Bronchial epithelial cell (primary cell): ENCODE measurements around the gene PDXK. TPM values are rescaled to one million over a fixed set of nuclear protein-coding genes. Genes with fewer than 3 reads are reported as not detected.

Source experiments
- DNase-seq: peaks from one replicate; pipeline ENCODE4 v3.0.0-alpha.2; 2010; ENCODE audit warnings: low read depth
- FAIRE-seq: peaks from 2 replicates; lab custom pipeline; 2011; peaks lifted over from hg19 to GRCh38; lab: Jason Lieb, UNC
- H3K27me3 ChIP-seq: 2 replicates; pipeline ENCODE4 v1.5.1; 2011; ENCODE audit warnings: low read length; ENCODE audit not compliant: control insufficient read depth, insufficient read depth
- H3K36me3 ChIP-seq: 2 replicates; pipeline ENCODE4 v1.5.1; 2011; ENCODE audit warnings: low read length; ENCODE audit not compliant: control insufficient read depth, insufficient read depth
- H3K4me3 ChIP-seq: 2 replicates; pipeline ENCODE4 v1.5.1; 2011; ENCODE audit warnings: mild to moderate bottlenecking, low read depth, low read length, control low read depth
- total RNA-seq: library from RNA; depleted of rRNA; stranded (reverse); fragments of >200 nt; gene quantifications from 2 replicates; pipeline ENCODE4 v1.2.1, GENCODE V29; 2014
- TF ChIP-seq, protein P1 (sequence below): IDR thresholded peaks from 2 replicates; pipeline ENCODE4 v1.5.1; 2011; ENCODE audit warnings: mild to moderate bottlenecking, moderate library complexity, low read length, control low read depth, inconsistent platforms; ENCODE audit not compliant: insufficient read depth, severe bottlenecking

PDXK gene
- total RNA-seq, 1 donor from 2014 or later = 591 TPM

DNA sequence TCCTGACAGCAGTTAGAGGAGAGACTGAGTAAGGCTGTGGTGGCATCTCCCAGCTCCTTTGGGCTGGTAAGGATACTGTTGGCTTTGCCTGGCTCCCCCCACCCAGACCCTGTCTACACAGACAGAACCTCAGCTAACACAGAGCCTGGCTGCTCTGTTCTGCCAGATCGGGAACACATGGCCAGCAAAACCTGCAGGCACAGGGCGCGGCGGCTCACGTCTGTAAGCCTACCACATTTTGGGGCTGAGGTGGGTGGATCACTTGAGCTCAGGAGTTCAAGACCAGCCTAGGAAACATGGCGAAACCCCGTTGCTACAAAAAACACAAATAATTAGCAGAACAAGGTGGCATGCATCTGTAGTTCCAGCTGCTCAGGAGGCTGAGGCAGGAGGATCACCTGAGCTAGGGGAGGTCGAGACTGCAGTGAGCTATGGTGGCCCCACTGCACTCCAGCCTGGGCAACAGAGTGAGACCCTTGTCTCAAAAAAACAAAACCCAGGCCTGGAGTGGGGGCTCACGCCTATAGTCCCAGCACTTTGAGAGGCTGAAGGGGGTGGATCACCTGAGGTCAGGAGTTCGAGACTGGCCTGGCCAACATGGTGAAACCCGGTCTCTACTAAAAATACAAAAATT, 50.5 kb downstream of the PDXK start:
- Histone ChIP-seq H3K4me3 (no peak overlapping the region), H3K36me3 (peaks cover 11% of the 10 kb centered on the region), H3K27me3 (no peaks in the 10 kb centered on the region)
- DNase-seq (no peak), FAIRE-seq (no peak)
- TF ChIP-seq, protein P1, sequence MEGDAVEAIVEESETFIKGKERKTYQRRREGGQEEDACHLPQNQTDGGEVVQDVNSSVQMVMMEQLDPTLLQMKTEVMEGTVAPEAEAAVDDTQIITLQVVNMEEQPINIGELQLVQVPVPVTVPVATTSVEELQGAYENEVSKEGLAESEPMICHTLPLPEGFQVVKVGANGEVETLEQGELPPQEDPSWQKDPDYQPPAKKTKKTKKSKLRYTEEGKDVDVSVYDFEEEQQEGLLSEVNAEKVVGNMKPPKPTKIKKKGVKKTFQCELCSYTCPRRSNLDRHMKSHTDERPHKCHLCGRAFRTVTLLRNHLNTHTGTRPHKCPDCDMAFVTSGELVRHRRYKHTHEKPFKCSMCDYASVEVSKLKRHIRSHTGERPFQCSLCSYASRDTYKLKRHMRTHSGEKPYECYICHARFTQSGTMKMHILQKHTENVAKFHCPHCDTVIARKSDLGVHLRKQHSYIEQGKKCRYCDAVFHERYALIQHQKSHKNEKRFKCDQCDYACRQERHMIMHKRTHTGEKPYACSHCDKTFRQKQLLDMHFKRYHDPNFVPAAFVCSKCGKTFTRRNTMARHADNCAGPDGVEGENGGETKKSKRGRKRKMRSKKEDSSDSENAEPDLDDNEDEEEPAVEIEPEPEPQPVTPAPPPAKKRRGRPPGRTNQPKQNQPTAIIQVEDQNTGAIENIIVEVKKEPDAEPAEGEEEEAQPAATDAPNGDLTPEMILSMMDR = no peak

DNA sequence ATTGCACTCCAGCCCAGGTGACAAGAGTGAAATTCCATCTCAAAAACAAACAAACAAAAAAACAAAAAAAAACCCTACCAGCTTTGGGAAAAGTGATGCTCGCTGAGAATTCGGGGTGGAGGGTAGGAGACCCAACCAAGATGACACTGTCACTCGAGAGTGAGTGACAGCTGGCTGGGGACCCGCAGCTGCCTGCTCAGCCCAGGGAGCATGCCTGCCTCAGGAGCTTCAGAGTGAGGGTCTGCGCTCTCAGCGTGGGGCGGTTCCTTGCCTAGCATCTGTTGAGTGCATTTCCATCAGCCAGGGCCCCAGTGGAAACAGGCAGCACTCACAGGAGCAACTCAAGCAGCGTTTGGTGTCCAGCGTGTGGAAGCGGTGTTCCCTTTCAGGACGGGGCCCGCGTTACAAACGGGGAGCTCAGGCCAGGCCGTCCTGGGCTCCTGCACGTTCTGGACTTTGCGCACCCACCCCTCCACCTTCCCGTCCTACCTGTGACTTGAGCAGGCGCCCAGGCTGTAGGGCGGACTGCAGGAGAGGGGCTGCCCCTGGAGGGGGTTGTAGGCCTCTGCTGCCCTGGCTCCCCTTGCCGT, 51.2 kb downstream of the PDXK start:
- no peak overlapping the region for H3K4me3 ChIP-seq
- TF ChIP-seq, protein P1 = no peak
- DNase-seq = no peak
- no peaks in the 10 kb centered on the region for H3K27me3 ChIP-seq
- peaks cover 11% of the 10 kb centered on the region for H3K36me3 ChIP-seq
- FAIRE-seq = no peak

DNA sequence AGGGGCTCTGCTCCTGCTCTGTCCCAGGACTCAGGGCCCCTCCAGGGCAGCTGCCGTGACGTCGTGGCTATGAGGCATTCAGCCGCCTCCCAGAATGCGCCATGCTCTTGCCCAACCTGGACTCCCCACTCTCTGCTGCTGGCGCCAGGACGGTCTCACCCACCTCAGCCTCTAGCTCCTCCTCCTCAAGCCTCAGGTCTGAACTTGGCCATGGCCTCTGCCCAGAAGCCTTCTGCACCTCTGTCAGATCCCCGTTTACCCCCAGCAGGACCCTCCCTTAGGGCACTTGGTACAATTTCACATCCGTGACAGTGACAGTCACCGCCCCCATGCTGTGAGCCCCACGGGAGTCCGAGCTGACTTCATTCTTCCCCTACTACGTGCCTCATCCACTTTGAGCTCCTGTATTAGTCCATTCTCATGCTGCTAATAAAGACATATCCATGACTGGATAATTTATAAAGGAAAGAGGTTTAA, 52.3 kb downstream of the PDXK start:
- no peaks in the 10 kb centered on the region for H3K27me3 ChIP-seq
- peaks cover 11% of the 10 kb centered on the region for H3K36me3 ChIP-seq
- FAIRE-seq (no peak), DNase-seq (peak; percentile 60)
- TF ChIP-seq, protein P1 = no peak
- H3K4me3 ChIP-seq = no peak overlapping the region

DNA sequence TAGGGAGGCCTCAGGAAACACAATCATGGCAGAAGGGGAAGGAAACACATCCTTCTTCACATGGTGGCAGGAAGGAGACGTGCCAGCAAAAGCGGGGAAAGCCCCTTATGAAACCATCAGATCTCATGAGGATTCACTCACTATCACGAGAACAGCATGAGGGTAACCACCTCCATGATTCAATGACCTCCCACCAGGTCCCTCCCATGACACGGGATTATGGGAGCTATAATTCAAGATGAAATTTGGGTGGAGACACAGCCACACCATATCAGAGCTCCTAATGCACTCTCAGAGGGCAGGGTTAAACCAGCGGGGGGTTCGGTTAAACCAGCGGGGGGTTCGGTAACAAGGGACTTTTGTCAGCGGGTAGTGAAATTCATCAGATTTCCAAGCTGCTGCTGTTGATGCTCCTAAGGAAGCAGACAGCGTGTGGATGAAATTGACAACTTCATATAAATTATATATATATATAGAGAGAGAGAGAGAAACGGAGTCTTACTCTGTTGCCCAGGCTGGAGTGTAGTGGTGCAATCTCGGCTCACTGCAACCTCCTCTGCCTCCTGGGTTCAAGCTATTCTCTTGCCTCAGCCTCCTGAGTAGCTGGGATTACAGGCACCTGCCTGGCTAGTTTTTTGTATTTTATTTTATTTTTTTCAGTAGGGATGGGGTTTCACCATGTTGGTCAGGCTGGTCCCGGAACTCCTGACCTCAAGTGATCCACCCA, 52.9 kb downstream of the PDXK start:
- H3K27me3 ChIP-seq = no peaks in the 10 kb centered on the region
- H3K36me3 ChIP-seq = peaks cover 11% of the 10 kb centered on the region
- FAIRE-seq (no peak), DNase-seq (no peak)
- TF ChIP-seq, protein P1 = no peak
- H3K4me3 ChIP-seq = no peak overlapping the region

DNA sequence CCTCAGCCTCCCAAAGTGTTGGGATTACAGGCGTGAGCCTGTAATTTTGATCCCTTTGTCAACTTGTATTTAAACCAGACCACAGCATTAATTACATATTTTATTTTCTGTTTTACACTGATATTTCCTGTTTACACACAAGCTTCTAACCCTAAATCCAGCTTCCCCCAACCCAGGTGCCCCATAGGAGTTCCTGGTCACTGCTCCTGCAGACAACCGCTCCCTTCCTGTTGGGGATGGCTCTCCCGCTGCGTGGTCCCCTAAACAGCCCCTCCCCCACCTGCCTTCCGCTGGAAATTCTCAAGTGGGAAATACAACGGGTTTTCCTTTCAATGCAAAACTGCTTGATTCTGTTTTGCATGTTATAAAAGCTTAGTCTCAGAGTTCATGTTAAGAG, 53.5 kb downstream of the PDXK start:
- peaks cover 11% of the 10 kb centered on the region for H3K36me3 ChIP-seq
- H3K27me3 ChIP-seq = no peaks in the 10 kb centered on the region
- DNase-seq (no peak), FAIRE-seq (no peak)
- TF ChIP-seq, protein P1 = no peak
- H3K4me3 ChIP-seq = no peak overlapping the region
